Brain microvascular endothelial cell (primary cell): ENCODE measurements around the gene GRIK1.

Experiments
- DNase-seq: peaks from one replicate; pipeline ENCODE4 v3.0.0-alpha.2; 2020
- H3K27ac ChIP-seq: fragments of 250-450 bp; sonication (Bioruptor Pico); 2 replicates; pipeline ENCODE4 v1.5.1; 2020; ENCODE audit warnings: mild to moderate bottlenecking, moderate library complexity
- H3K27me3 ChIP-seq: fragments of 250-450 bp; sonication (Bioruptor Pico); replicated peaks from 2 replicates; pipeline ENCODE4 v1.5.1; 2020; ENCODE audit warnings: mild to moderate bottlenecking
- H3K36me3 ChIP-seq: fragments of 250-450 bp; sonication (Bioruptor Pico); replicated peaks from 2 replicates; pipeline ENCODE4 v1.5.1; 2020; ENCODE audit warnings: mild to moderate bottlenecking
- H3K4me3 ChIP-seq: 2 replicates; pipeline ENCODE4 v1.5.1; 2011; ENCODE audit warnings: low read depth, mild to moderate bottlenecking, control low read depth, low read length, moderate library complexity
- in situ Hi-C: cut with HindIII; loops from 2 replicates; pipeline ENCODE4 v1.10.0; 2017; ENCODE audit warnings: low sequenced_read_pairs, low pct_ligation_motif_present
- TF ChIP-seq, protein P1 (sequence below): IDR thresholded peaks from 2 replicates; pipeline ENCODE4 v1.5.1; 2011; ENCODE audit warnings: low read depth, mild to moderate bottlenecking, moderate library complexity, low read length, control low read depth, inconsistent platforms; ENCODE audit errors: missing control alignments

The GRIK1 gene

DNA sequence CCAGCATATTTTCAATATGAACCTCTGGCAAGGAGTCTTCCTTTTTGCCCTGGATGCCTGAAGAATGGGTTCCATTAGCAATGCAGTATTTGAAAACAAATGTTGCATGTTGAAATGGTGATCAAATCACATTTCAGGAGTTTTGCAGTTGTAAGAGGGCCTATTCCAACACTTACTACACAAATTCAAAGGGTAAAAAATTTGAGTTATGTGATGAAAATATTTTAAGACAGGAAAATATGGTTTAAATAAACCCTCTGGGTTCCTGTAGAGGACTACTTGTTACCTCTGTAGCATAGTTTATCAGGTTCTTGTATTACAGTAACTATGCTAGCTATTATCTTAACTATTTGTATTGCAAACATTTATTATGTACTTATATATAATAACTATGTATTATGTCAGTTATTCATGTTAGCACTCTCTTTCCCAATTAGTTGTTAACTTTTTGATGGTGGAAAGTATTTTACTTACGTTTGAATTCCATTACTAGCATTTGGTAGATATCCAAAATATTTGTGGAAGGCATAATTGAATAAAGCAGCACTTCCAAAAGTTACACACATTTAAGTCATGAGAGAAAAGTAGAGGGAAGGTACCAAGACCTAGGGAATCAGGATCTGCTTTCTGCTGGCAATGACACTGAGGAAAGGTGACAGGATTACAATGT lies 312.9 kb downstream of the GRIK1 start:
- Histone ChIP-seq H3K4me3 (no peak overlapping the region), H3K36me3 (no peaks in the 10 kb centered on the region), H3K27ac (no peak overlapping the region), H3K27me3 (no peaks in the 10 kb centered on the region)
- TF ChIP-seq, protein P1, sequence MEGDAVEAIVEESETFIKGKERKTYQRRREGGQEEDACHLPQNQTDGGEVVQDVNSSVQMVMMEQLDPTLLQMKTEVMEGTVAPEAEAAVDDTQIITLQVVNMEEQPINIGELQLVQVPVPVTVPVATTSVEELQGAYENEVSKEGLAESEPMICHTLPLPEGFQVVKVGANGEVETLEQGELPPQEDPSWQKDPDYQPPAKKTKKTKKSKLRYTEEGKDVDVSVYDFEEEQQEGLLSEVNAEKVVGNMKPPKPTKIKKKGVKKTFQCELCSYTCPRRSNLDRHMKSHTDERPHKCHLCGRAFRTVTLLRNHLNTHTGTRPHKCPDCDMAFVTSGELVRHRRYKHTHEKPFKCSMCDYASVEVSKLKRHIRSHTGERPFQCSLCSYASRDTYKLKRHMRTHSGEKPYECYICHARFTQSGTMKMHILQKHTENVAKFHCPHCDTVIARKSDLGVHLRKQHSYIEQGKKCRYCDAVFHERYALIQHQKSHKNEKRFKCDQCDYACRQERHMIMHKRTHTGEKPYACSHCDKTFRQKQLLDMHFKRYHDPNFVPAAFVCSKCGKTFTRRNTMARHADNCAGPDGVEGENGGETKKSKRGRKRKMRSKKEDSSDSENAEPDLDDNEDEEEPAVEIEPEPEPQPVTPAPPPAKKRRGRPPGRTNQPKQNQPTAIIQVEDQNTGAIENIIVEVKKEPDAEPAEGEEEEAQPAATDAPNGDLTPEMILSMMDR = no peak
- in situ Hi-C loops = no loop called here
- DNase-seq = no peak

DNA sequence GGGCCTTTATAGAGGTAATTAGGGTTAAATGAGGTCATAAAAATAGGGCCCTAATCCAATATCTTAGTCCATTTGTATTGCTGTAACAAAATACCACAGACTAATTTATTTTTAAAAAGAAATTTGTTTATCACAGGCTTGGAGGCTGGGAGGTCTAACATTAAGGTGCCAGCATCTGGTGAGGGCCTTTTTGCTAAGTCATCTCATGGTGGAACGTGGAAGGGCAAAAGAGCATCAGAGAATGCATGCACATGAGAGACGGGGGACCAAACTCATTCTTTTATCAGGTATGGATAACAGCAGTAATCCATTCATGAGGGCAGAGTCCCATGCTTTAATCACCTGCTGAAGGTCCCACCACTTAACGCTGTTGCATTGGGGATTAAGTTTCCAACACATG lies 313.8 kb downstream of the GRIK1 start:
- H3K36me3 ChIP-seq = no peaks in the 10 kb centered on the region
- DNase-seq = no peak
- H3K27ac ChIP-seq = no peak overlapping the region
- TF ChIP-seq, protein P1 = no peak
- H3K4me3 ChIP-seq = no peak overlapping the region
- in situ Hi-C loops = no loop called here
- H3K27me3 ChIP-seq = no peaks in the 10 kb centered on the region

DNA sequence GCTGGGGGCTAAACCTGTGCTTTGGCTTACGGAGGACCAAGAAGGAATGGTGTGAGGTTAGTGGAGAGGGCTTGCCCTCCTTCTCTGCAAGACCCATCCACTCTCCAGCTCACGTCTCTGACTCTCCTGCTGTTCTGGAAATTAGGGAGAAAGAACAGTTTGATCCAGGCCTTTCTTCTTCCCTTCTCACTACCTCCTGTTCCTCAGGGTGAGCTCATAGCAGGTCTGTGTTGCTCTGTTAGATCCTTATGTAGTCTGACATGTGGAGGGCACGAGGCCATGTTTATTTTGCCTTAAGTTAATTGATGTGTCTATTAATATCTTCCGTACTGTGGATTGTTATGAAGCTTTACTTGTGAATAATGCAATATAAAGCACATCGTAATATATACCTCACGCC lies 315.0 kb downstream of the GRIK1 start:
- no peak overlapping the region for H3K4me3 ChIP-seq
- DNase-seq = no peak
- H3K27me3 ChIP-seq = no peaks in the 10 kb centered on the region
- no peaks in the 10 kb centered on the region for H3K36me3 ChIP-seq
- in situ Hi-C loops = no loop called here
- TF ChIP-seq, protein P1 = no peak
- no peak overlapping the region for H3K27ac ChIP-seq

DNA sequence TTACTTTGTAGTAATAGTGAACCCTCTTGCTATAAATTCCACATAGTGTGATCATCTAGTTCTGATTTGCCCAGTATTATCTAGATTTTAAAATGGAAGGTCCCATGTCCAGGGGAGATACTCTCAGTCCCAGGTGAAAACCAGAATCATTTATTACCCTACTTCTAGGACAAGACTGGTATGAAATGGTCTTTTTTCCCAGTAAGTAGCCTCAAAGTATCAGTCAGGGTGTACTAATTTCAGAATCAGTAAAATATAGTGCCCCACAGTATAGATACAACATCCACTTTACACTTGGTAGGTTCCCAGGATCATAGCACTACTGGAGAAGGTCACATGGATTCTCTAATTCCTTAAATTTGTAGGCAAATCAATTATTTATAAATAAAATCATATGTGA lies 318.3 kb downstream of the GRIK1 start:
- no peak overlapping the region for H3K4me3 ChIP-seq
- no peaks in the 10 kb centered on the region for H3K36me3 ChIP-seq
- no peak overlapping the region for H3K27ac ChIP-seq
- no peak for DNase-seq
- TF ChIP-seq, protein P1 = no peak
- no peaks in the 10 kb centered on the region for H3K27me3 ChIP-seq
- in situ Hi-C loops = no loop called here

DNA sequence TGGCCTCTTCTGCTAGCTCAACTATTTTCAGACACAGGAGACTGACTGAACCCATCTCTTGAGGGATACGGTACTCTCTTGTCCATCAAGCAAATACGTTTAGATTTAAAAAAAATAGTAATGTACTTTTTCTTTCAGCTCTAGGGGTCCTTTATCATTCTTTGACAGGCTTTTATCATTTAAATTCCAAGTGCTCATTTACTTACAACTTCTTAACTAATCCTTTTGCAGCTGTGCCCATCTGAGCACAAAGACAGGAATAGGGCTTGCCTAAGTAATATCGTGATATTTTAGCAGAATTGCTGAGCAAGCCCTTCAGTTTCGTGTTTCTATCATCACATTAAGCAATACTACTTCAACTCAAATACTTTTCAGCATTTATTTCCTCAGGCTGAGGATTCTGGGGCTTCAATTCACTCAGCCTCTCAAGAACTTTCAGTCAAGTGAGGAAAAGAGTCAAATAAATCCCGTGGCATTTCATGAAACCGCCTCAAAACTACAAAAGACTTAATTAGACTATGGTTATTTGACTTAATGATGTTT lies 323.5 kb downstream of the GRIK1 start:
- no peak for DNase-seq
- Histone ChIP-seq H3K27ac (no peak overlapping the region), H3K27me3 (no peaks in the 10 kb centered on the region), H3K4me3 (no peak overlapping the region), H3K36me3 (no peaks in the 10 kb centered on the region)
- in situ Hi-C loops = no loop called here
- TF ChIP-seq, protein P1 = no peak

DNA sequence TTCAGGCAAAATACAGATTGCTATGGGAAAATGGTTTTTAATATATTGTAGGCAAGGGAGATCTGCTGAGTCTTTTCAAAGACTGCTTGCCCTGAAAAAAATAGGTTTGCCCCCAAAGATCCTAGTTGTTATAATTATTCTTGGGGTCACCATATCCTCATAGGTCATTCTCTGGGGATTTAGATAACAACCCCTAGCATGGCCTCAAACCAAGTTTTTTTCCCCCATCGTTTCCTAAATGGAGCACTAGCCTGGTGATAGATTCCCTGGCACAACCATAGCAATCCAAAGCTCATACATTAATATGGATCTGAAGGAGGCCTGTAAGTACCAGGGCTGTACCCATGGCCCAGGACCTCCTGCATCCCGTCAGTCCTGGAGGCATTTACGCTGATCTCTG lies 325.9 kb downstream of the GRIK1 start:
- DNase-seq = no peak
- Histone ChIP-seq H3K27ac (no peak overlapping the region), H3K36me3 (no peaks in the 10 kb centered on the region), H3K4me3 (no peak overlapping the region), H3K27me3 (no peaks in the 10 kb centered on the region)
- TF ChIP-seq, protein P1 = no peak
- in situ Hi-C loops = no loop called here
